ENCODE results near the gene MSH5. TPM values are rescaled to one million over a fixed set of nuclear protein-coding genes. Genes with fewer than 3 reads are reported as not detected.

MSH5 gene
- total and polyA plus RNA-seq, 9 of the 15 experiments (the other 6 are each of a cell fraction or from before 2014, with no cell fraction given) = 12.5 to 104 (median 46.6) TPM

GRCh38 chr6:31697555-31697954, 42.2 kb upstream of the MSH5 start:
- BruUV-seq (replicated peaks) = no TSS peak
- CTCF ChIA-PET (ENCODE audit: low intra/inter-chr PET ratio) = interaction anchor here (0.7 kb wide), 1 partner anchor 331 kb away, joined by 3 read pairs; no protein-coding TSS in a partner anchor
- Histone ChIP-seq H2AFZ (ENCODE audit: low read depth, low read length) (no peak overlapping the region), H4K20me1 (replicated peaks; ENCODE audit: control insufficient read depth, insufficient read depth, low read length) (no peaks in the 10 kb centered on the region; the same call in 1 of the 2 replicates), H3K27ac (ENCODE audit: extremely low read depth, low read depth, low read length) (peak overlapping the region; percentile 12; the same call in 1 of the 3 replicates), H3K9me3 (replicated peaks; ENCODE audit: control insufficient read depth, insufficient read depth, low read depth, low read length) (no peaks in the 10 kb centered on the region), H3K9me1 (ENCODE audit: control insufficient read depth, insufficient read depth, low read length) (peaks cover 5% of the 10 kb centered on the region), H3K36me3 (ENCODE audit: control insufficient read depth, insufficient read depth, low read length) (peaks cover 83% of the 10 kb centered on the region), H3K4me1 (replicated peaks in 1 of 2; ENCODE audit: control insufficient read depth in 2 of 2, insufficient read depth in 2 of 2, low read length in 2 of 2) (peaks cover 16 to 17% of the 10 kb centered on the region in 2 experiments), H3K79me2 (ENCODE audit: control insufficient read depth, insufficient read depth, low read length) (peaks cover 45% of the 10 kb centered on the region), H3K27me3 (ENCODE audit: control insufficient read depth in 2 of 2, insufficient read depth in 2 of 2, low read length in 2 of 2) (no peaks in the 10 kb centered on the region), H3K4me3 (no peak overlapping the region), H3K4me2 (ENCODE audit: insufficient read depth, low read length) (no peak overlapping the region), H3K9ac (ENCODE audit: insufficient read depth in 1 of 2, low read depth in 2 of 2, low read length in 2 of 2) (peak overlapping the region in 1 of 2 experiments; percentile 24; a peak in 1 of 4 replicates)
- in situ Hi-C loops (cut with MboI) (no loop called here), intact Hi-C loops (cut with micrococcal nuclease) (no loop called here)
- 54% methylated on average over 3 of the region's 3 CpGs for WGBS (ENCODE audit: insufficient coverage, low coverage, missing lambda C conversion rate)
- FAIRE-seq = no peak
- no peak for DNase-seq (ENCODE audit: extremely low read depth in 1 of 4, low spot score in 3 of 4)
- no peak for ATAC-seq
- POLR2A ChIA-PET = interaction anchor here (0.8 to 1.3 kb wide), 5 partner anchors 13 to 72 kb away, joined by 3 to 5 read pairs (median 3); partner anchors contain the start of genes BAG6 and MPIG6B
- TF ChIP-seq GATAD2A (IDR thresholded peaks at IDR 0.05) (no peak), SAP30 (IDR thresholded peaks at IDR 0.05; ENCODE audit: borderline replicate concordance, insufficient read depth, low read depth, low read length, poor library complexity, severe bottlenecking) (no peak), ZNF766 (CRISPR knock-in tag; conservative IDR thresholded peaks at IDR 0.05) (no peak), MIER1 (IDR thresholded peaks at IDR 0.05; ENCODE audit: low read depth) (no peak), SREBF1 (IDR thresholded peaks at IDR 0.05; ENCODE audit: borderline replicate concordance, low read depth, low read length) (no peak), CBFA2T2 (conservative IDR thresholded peaks at IDR 0.05) (no peak), NFIC (IDR thresholded peaks at IDR 0.05) (0 out of 2 replicates have a peak, but pooled peaks have one; percentile 6), STAT6 (CRISPR knock-in tag; IDR thresholded peaks at IDR 0.05) (peak; percentile 87; the same call in 1 of the 2 replicates), NR4A1 (CRISPR knock-in tag; IDR thresholded peaks at IDR 0.05) (no peak; the same call in 1 of the 2 replicates), NR4A1 (tag; IDR thresholded peaks at IDR 0.05) (no peak), MCM2 (IDR thresholded peaks at IDR 0.05; ENCODE audit: low read depth) (no peak)
- TF ChIP-seq, protein P1, sequence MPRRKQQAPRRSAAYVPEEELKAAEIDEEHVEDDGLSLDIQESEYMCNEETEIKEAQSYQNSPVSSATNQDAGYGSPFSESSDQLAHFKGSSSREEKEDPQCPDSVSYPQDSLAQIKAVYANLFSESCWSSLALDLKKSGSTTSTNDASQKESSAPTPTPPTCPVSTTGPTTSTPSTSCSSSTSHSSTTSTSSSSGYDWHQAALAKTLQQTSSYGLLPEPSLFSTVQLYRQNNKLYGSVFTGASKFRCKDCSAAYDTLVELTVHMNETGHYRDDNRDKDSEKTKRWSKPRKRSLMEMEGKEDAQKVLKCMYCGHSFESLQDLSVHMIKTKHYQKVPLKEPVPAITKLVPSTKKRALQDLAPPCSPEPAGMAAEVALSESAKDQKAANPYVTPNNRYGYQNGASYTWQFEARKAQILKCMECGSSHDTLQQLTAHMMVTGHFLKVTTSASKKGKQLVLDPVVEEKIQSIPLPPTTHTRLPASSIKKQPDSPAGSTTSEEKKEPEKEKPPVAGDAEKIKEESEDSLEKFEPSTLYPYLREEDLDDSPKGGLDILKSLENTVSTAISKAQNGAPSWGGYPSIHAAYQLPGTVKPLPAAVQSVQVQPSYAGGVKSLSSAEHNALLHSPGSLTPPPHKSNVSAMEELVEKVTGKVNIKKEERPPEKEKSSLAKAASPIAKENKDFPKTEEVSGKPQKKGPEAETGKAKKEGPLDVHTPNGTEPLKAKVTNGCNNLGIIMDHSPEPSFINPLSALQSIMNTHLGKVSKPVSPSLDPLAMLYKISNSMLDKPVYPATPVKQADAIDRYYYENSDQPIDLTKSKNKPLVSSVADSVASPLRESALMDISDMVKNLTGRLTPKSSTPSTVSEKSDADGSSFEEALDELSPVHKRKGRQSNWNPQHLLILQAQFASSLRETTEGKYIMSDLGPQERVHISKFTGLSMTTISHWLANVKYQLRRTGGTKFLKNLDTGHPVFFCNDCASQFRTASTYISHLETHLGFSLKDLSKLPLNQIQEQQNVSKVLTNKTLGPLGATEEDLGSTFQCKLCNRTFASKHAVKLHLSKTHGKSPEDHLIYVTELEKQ (CRISPR knock-in tag; IDR thresholded peaks at IDR 0.05) = no peak
- TF ChIP-seq, protein P2, sequence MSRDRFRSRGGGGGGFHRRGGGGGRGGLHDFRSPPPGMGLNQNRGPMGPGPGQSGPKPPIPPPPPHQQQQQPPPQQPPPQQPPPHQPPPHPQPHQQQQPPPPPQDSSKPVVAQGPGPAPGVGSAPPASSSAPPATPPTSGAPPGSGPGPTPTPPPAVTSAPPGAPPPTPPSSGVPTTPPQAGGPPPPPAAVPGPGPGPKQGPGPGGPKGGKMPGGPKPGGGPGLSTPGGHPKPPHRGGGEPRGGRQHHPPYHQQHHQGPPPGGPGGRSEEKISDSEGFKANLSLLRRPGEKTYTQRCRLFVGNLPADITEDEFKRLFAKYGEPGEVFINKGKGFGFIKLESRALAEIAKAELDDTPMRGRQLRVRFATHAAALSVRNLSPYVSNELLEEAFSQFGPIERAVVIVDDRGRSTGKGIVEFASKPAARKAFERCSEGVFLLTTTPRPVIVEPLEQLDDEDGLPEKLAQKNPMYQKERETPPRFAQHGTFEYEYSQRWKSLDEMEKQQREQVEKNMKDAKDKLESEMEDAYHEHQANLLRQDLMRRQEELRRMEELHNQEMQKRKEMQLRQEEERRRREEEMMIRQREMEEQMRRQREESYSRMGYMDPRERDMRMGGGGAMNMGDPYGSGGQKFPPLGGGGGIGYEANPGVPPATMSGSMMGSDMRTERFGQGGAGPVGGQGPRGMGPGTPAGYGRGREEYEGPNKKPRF (IDR thresholded peaks at IDR 0.05; ENCODE audit: low read depth, low read length) = no peak
